Activated CD4-positive, alpha-beta T cell treated with anti-CD3 and anti-CD28 coated beads for 4 hours (primary cell): ENCODE data around the gene CAMTA1.

Experiments
- DNase-seq, 2 donors: peaks; one replicate each; pipeline ENCODE4 v3.0.0-alpha.2; 2020

Gene CAMTA1

GRCh38 chr1:7642418-7642704, 857.1 kb downstream of the CAMTA1 start:
- DNase-seq: no peak

- no peak for DNase-seq
Measured at GRCh38 chr1:7642781-7643529, 857.7 kb downstream of the CAMTA1 start.

- no peak for DNase-seq
Measured at GRCh38 chr1:7643530-7643929, 858.3 kb downstream of the CAMTA1 start.

- DNase-seq: no peak
Measured at GRCh38 chr1:7644086-7644485, 858.8 kb downstream of the CAMTA1 start.

- no peak for DNase-seq
Measured at GRCh38 chr1:7644961-7645750, 859.9 kb downstream of the CAMTA1 start.

GRCh38 chr1:7645751-7646048, 860.4 kb downstream of the CAMTA1 start:
- DNase-seq: no peak

GRCh38 chr1:7646164-7646563, 860.9 kb downstream of the CAMTA1 start:
- DNase-seq: no peak

GRCh38 chr1:7646981-7647901, 862.0 kb downstream of the CAMTA1 start:
- DNase-seq: peak; percentile 56 to 65

GRCh38 chr1:7648761-7649384, 863.6 kb downstream of the CAMTA1 start:
- DNase-seq: no peak

GRCh38 chr1:7650801-7651200, 865.5 kb downstream of the CAMTA1 start:
- no peak for DNase-seq

GRCh38 chr1:7651203-7651602, 865.9 kb downstream of the CAMTA1 start:
- no peak for DNase-seq

- DNase-seq: no peak
Measured at GRCh38 chr1:7652061-7652460, 866.8 kb downstream of the CAMTA1 start.

GRCh38 chr1:7652515-7653098, 867.4 kb downstream of the CAMTA1 start:
- DNase-seq: no peak

GRCh38 chr1:7654725-7655124, 869.5 kb downstream of the CAMTA1 start:
- DNase-seq: no peak

- DNase-seq: no peak
Measured at GRCh38 chr1:7655354-7655753, 870.1 kb downstream of the CAMTA1 start.

- no peak for DNase-seq
Measured at GRCh38 chr1:7656557-7657215, 871.4 kb downstream of the CAMTA1 start.

GRCh38 chr1:7657287-7658016, 872.2 kb downstream of the CAMTA1 start:
- no peak for DNase-seq

GRCh38 chr1:7658099-7658498, 872.8 kb downstream of the CAMTA1 start:
- no peak for DNase-seq

GRCh38 chr1:7659514-7659913, 874.3 kb downstream of the CAMTA1 start:
- DNase-seq: no peak

GRCh38 chr1:7663451-7664146, 878.3 kb downstream of the CAMTA1 start:
- no peak for DNase-seq
